Activated CD4-positive, alpha-beta memory T cell treated with anti-CD3 and anti-CD28 coated beads, Interleukin-2, amount 10 ng/mL, durations not matched to agents 7 days and 5 days (primary cell): ENCODE results near the gene CTSO. TPM values are rescaled to one million over a fixed set of nuclear protein-coding genes. Genes with fewer than 3 reads are reported as not detected.

Experiments
- CTCF ChIA-PET: fragments of 350-600 bp; sonication (Branson Sonifier 250); formaldehyde crosslinking; loops from one replicate; lab custom pipeline; 2021; ENCODE audit warnings: antibody characterized with exemption, inconsistent platforms; lab: Charles Lee
- POLR2A ChIA-PET: fragments of 350-600 bp; sonication (Branson Sonifier 250); formaldehyde crosslinking; loops from one replicate; lab custom pipeline; 2021; ENCODE audit warnings: antibody characterized with exemption; lab: Charles Lee
- DNase-seq: peaks from one replicate; pipeline ENCODE4 v3.0.0-alpha.2; 2020
- H3K27ac Mint-ChIP-seq: one replicate; pipeline ENCODE4 v1.8.0; 2021; ENCODE audit warnings: mild to moderate bottlenecking, mixed read lengths
- H3K27me3 Mint-ChIP-seq: one replicate; pipeline ENCODE4 v1.8.0; 2021; ENCODE audit warnings: mixed read lengths
- H3K36me3 Mint-ChIP-seq: one replicate; pipeline ENCODE4 v1.8.0; 2021; ENCODE audit warnings: low read depth, mixed read lengths
- H3K4me1 Mint-ChIP-seq: one replicate; pipeline ENCODE4 v1.8.0; 2021; ENCODE audit warnings: mixed read lengths
- H3K4me3 Mint-ChIP-seq: one replicate; pipeline ENCODE4 v1.8.0; 2021; ENCODE audit warnings: mild to moderate bottlenecking, mixed read lengths
- H3K9me3 Mint-ChIP-seq: one replicate; pipeline ENCODE4 v1.8.0; 2021; ENCODE audit warnings: mixed read lengths
- total RNA-seq, 2 experiments: library from RNA; stranded (reverse); gene quantifications; one replicate each; pipeline ENCODE4 v1.2.3, GENCODE V29; 2021

CTSO gene
- total RNA-seq, 2 experiments from 2014 or later, result 5.2 to 5.3 TPM

DNA sequence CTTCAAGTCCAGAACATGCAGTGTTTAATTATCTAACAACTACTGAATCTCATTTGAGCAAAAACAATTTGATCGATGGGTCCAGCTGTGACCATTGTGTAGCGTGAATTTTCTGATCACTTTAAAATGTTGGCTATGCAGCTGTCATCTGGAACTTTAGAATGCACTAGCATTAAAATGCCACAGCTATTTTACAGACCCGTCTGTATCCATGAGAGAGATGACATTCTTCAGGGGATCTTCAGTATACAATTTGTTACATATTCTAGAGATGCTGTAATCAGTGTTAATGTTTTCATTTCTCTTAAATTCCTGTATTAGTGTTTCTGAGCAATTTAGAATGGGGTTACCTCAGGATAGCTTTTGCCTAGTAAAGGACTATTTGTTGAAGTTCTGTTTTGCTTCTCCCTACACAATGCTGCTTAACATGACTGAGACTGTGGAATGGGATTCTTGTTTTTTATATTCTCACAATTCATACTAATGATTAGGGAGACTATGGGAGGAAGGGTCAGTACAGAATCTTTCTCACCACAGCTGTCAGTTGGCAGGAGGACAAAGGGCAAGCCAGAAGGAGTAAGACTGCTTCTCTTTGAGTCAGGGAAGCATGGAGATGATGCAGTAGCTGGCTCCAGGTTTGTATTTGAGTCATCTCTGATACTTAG is 13.2 kb upstream of the CTSO start:
- no peak overlapping the region for H3K4me3 Mint-ChIP-seq
- no peaks in the 10 kb centered on the region for H3K27me3 Mint-ChIP-seq
- H3K36me3 Mint-ChIP-seq, result no peaks in the 10 kb centered on the region
- no peak overlapping the region for H3K27ac Mint-ChIP-seq
- DNase-seq, result no peak
- H3K4me1 Mint-ChIP-seq, result peaks cover 4% of the 10 kb centered on the region
- peaks cover 3% of the 10 kb centered on the region for H3K9me3 Mint-ChIP-seq
- POLR2A ChIA-PET, result no interaction called here
- CTCF ChIA-PET, result interaction anchor here (1.0 kb wide), 1 partner anchor 10 kb away, joined by 3 read pairs; no protein-coding TSS in a partner anchor

DNA sequence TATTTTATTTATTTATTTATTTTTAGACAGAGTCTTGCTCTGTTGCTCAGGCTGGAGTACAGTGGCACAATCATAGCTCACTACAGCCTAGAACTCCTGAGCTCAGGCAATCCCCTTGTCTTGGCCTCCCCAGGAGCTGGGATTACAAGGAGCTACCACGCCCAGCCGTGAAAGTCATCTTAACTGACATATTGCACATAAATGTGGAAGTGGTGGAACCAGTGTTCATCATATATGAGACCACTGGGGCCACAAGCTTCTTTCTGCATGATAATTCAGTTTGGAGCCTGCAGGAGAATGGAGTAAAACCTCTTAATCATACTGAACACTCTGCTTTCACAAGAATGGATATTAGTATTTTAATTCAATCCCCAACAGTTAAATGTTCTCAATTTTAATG is 12.5 kb upstream of the CTSO start:
- Mint-ChIP-seq H3K9me3 (peaks cover 3% of the 10 kb centered on the region), H3K4me3 (no peak overlapping the region), H3K27me3 (no peaks in the 10 kb centered on the region), H3K4me1 (peaks cover 4% of the 10 kb centered on the region), H3K27ac (no peak overlapping the region), H3K36me3 (no peaks in the 10 kb centered on the region)
- ChIA-PET CTCF (interaction anchor here (1.0 kb wide), 1 partner anchor 10 kb away, joined by 3 read pairs; no protein-coding TSS in a partner anchor), POLR2A (no interaction called here)
- DNase-seq, result no peak

DNA sequence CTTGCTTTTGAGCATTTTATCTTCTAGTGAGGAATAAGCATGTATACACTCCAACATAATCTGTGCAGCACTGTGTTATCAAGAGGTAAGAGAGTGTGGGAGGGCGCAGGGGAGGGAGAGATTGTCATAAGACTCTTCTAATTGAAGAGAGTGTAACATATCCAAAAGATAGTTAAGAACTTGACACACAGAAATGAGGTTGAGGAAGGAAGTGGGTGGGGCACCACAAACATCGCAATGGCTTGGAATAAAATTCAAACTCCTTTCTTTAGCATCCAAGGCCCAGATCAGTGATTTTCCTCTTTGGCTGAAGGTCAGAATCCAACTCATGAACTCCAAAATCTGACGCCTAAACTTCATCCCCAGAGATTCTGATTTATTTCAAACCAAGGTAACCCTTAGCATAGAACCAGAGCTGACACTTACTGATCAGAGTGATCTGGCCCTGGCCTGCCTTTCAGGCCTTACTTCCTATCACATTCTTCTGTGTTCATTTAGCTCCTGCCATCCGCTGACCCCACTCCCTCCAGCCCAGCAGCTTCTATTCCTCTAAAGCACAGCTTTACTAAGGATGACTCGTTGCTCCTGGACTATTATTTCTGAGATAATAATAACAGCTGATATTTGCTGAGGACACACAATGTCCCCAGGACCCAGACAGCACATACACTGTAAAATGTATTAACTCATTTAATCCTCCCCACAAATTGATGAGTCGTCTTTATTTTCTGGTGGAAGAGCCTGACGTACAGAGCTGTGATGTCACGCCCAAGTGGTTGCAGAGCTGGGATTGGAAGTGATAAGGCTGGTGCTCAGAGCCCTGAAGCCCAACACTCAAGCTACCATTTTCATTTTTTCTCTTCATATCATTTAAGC is 10.6 kb upstream of the CTSO start:
- Mint-ChIP-seq H3K9me3 (peaks cover 3% of the 10 kb centered on the region), H3K4me1 (peaks cover 4% of the 10 kb centered on the region), H3K36me3 (no peaks in the 10 kb centered on the region), H3K4me3 (no peak overlapping the region), H3K27me3 (peaks cover 1% of the 10 kb centered on the region), H3K27ac (no peak overlapping the region)
- POLR2A ChIA-PET, result interaction anchor here (0.6 kb wide), 1 partner anchor 11 kb away, joined by 3 read pairs; no protein-coding TSS in a partner anchor
- DNase-seq, result no peak
- CTCF ChIA-PET, result interaction anchor here (1.2 kb wide), 1 partner anchor 11 kb away, joined by 3 read pairs; the partner anchor contains the start of gene CTSO

DNA sequence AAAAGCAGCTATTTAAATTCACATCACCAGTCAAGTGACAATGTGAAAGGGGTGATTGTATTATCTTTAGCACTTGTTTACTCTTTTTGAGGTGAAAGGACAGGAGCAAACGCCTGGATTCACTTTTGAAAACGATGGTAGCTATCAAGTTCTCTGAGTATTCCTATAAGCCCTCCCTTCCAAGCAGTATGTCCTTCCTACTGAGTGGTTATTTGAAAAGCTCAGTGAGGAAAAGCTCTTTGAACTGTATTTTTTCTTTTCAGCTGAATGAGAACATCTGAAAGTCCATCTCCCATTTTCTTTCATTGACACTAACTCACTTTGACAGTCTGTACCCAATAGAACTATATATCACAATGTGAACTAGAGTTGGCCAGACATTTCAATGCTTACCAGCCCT is 9.1 kb upstream of the CTSO start:
- POLR2A ChIA-PET, result no interaction called here
- CTCF ChIA-PET, result interaction anchor here (0.9 to 1.0 kb wide), 2 partner anchors 9 to 15 kb away, joined by 3 read pairs; partner anchors contain the start of gene CTSO
- H3K27ac Mint-ChIP-seq, result no peak overlapping the region
- H3K4me1 Mint-ChIP-seq, result peaks cover 4% of the 10 kb centered on the region
- H3K9me3 Mint-ChIP-seq, result no peaks in the 10 kb centered on the region
- DNase-seq, result no peak
- no peaks in the 10 kb centered on the region for H3K36me3 Mint-ChIP-seq
- H3K27me3 Mint-ChIP-seq, result peaks cover 1% of the 10 kb centered on the region
- no peak overlapping the region for H3K4me3 Mint-ChIP-seq

DNA sequence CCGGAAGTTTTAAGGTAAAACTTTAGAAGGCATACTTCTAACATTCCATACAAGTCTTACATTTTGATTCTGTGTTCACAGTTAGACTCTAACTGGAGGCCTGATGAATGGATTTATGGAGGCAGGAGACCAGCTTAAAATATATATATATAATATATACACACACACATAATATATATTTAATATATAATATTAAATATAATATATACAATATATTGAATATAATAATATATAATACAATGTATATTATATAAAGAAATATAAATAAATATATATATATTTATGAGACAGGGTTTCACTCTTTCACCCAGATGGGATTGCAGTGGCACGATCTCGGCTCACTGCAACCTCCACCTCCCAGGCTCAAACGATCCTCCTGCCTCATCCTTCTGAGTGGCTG is 7.9 kb upstream of the CTSO start:
- Mint-ChIP-seq H3K27ac (no peak overlapping the region), H3K27me3 (peaks cover 1% of the 10 kb centered on the region), H3K4me1 (peaks cover 4% of the 10 kb centered on the region), H3K9me3 (no peaks in the 10 kb centered on the region), H3K36me3 (no peaks in the 10 kb centered on the region), H3K4me3 (no peak overlapping the region)
- ChIA-PET CTCF (no interaction called here), POLR2A (no interaction called here)
- DNase-seq, result no peak

DNA sequence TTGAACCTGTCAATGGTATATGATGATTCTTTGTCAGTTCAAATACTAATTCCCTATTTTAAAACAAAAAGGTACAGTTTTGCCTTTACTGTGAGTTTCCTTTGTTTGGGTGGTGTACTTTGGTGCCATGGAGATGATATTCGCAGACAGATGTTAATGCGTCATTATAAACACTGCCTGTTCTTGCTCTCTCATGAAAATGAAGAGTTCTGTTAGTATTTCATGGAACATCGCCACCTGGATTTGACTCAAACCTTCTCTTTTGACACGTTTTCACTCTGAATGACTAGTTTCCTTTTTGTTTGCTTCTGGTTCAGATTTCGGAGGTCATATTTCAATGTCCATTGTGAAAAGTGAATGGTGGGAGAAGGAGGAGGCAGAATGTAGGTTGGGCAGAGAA is 6.9 kb upstream of the CTSO start:
- POLR2A ChIA-PET, result no interaction called here
- Mint-ChIP-seq H3K4me1 (peaks cover 4% of the 10 kb centered on the region), H3K9me3 (no peaks in the 10 kb centered on the region)

DNA sequence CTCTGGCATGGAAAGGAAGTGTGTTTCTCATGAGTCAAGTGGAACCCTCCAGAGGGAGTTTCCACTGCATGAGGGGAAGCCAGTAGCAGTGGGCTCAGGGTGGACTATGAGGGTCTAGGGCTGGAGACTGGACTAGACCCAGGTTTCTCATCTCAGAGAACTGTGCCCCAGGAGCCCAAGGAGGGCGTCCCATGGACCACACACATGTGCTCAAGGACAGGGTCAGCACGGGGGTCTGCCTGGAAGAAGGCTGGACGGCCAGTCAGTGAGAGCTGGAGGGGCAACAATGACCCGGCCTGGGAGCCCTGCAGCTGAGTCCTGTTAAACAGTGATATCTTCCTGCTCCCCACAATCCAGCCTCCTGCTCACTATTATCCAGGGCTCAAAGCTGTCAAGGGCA is 5.8 kb upstream of the CTSO start:
- Mint-ChIP-seq H3K27me3 (peaks cover 5% of the 10 kb centered on the region), H3K27ac (no peak overlapping the region), H3K9me3 (no peaks in the 10 kb centered on the region), H3K4me3 (no peak overlapping the region), H3K36me3 (no peaks in the 10 kb centered on the region), H3K4me1 (peaks cover 4% of the 10 kb centered on the region)
- ChIA-PET CTCF (no interaction called here), POLR2A (no interaction called here)
- DNase-seq, result no peak

More for the DNA sequence above, 6.9 kb upstream of the CTSO start:
- Mint-ChIP-seq H3K27ac (no peak overlapping the region), H3K4me3 (no peak overlapping the region), H3K36me3 (no peaks in the 10 kb centered on the region), H3K27me3 (peaks cover 5% of the 10 kb centered on the region)
- no peak for DNase-seq
- CTCF ChIA-PET, result no interaction called here

DNA sequence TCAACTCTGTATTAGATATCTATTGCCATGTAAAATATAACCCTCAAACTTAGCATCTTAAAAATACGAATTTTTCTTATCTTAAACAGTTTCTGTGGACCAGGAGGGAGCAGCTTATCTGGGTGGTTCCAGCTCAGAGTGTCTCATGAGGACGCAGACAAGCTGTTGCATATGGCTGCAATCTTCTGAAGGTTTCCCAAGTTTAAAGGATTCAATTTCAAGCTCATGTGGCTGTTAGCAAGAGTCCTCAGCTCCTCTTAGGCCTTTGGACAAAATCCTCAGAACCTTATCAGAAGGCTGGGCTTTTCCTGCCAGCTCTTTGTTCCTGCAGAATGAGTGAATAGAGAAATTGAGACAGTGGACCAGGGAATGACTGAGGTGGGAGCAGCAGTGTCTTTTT is 2.8 kb upstream of the CTSO start:
- no peaks in the 10 kb centered on the region for H3K9me3 Mint-ChIP-seq
- ChIA-PET POLR2A (no interaction called here), CTCF (no interaction called here)
- no peaks in the 10 kb centered on the region for H3K36me3 Mint-ChIP-seq
- no peak overlapping the region for H3K27ac Mint-ChIP-seq
- peaks cover 15% of the 10 kb centered on the region for H3K4me1 Mint-ChIP-seq
- H3K4me3 Mint-ChIP-seq, result no peak overlapping the region
- no peak for DNase-seq
- peaks cover 5% of the 10 kb centered on the region for H3K27me3 Mint-ChIP-seq

DNA sequence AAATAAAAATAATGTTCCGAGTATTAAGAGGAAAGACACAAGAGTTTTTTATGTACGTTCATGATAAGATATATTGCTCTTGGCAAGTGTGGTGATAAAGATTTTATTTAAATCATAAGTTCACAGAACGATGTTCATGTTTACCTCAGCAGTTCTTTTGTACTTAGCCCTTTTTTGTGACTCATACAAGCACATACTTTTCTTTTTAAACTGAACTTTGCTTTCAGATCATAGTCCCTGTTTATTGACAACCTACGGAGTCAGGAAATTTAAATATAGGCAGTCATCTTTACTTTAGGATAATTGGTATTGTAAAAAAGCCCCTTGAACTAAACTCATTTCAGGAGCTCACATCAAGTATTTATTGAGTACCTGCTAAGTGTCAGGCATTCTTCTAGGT is 1.3 kb upstream of the CTSO start:
- Mint-ChIP-seq H3K36me3 (no peaks in the 10 kb centered on the region), H3K4me1 (peaks cover 15% of the 10 kb centered on the region), H3K9me3 (no peaks in the 10 kb centered on the region), H3K27ac (no peak overlapping the region), H3K27me3 (peaks cover 4% of the 10 kb centered on the region), H3K4me3 (no peak overlapping the region)
- ChIA-PET POLR2A (no interaction called here), CTCF (no interaction called here)
- no peak for DNase-seq

DNA sequence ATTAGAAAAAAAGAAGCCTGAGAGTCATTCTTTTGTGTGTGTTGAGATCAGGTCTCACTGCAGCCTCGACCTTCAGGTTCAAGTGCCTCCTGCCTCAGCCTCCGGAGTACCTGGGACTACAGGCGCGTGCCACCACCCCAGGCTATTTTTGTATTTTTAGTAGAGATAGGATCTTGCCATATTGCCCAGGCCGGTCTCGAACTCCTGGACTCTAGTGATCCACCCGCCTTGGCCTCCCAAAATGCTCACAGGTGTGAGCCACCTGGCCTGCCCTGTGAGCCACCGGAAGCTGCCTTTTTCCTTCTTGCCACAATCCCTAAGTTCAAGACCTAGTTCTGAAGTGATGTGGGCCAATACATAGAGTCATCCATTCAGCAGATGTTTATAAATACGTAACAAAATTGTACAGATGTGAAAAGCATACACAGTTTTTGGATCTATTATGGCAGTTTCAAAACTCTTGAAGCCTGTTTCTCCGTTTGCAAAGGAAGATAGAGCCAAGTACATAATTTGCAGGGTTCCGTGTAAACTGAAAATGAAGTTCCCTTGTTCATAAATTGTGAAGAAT is 536 bp upstream of the CTSO start:
- ChIA-PET CTCF (interaction anchor here (0.9 to 2.4 kb wide), 9 partner anchors 9 to 1404 kb away, joined by 3 to 21 read pairs (median 3); partner anchors contain the start of gene PLRG1), POLR2A (interaction anchor here (0.6 to 1.6 kb wide), 3 partner anchors 10 to 1404 kb away, joined by 3 to 9 read pairs (median 3); partner anchors contain the start of gene PLRG1)

DNA sequence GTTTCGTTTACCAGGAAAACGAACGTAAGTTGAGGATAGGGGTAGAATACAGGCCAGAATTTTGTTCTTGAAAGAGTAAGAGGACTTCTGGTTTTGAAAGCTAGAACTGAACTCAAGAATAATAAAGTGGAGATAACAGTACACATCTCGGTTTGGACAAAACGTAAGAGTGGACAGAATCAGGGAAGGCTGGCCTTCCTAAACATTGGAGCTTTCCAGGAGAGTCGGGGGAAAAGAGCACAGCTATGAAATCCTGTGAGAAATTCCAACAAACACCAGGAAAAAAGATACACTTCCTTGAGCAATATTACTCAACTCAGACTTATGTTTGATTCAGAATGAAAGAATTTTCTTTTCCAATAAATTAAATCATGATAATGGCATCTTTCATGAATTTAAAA is 1.2 kb downstream of the CTSO start:
- H3K27me3 Mint-ChIP-seq, result peaks cover 4% of the 10 kb centered on the region
- no peak overlapping the region for H3K27ac Mint-ChIP-seq
- H3K36me3 Mint-ChIP-seq, result no peaks in the 10 kb centered on the region
- no peaks in the 10 kb centered on the region for H3K9me3 Mint-ChIP-seq
- peaks cover 15% of the 10 kb centered on the region for H3K4me1 Mint-ChIP-seq
- DNase-seq, result no peak
- ChIA-PET CTCF (interaction anchor here (0.5 to 2.4 kb wide), 5 partner anchors 9 to 1403 kb away, joined by 3 to 21 read pairs (median 4); partner anchors contain the start of gene PLRG1), POLR2A (interaction anchor here (0.9 to 1.6 kb wide), 2 partner anchors 42 to 1402 kb away, joined by 3 to 9 read pairs; partner anchors contain the start of gene PLRG1)
- H3K4me3 Mint-ChIP-seq, result no peak overlapping the region

More for the DNA sequence above, 536 bp upstream of the CTSO start:
- H3K36me3 Mint-ChIP-seq, result no peaks in the 10 kb centered on the region
- H3K27me3 Mint-ChIP-seq, result peaks cover 4% of the 10 kb centered on the region
- peaks cover 15% of the 10 kb centered on the region for H3K4me1 Mint-ChIP-seq
- DNase-seq, result no peak
- H3K4me3 Mint-ChIP-seq, result peak overlapping the region; percentile 91
- no peaks in the 10 kb centered on the region for H3K9me3 Mint-ChIP-seq
- peak overlapping the region; percentile 93 for H3K27ac Mint-ChIP-seq

DNA sequence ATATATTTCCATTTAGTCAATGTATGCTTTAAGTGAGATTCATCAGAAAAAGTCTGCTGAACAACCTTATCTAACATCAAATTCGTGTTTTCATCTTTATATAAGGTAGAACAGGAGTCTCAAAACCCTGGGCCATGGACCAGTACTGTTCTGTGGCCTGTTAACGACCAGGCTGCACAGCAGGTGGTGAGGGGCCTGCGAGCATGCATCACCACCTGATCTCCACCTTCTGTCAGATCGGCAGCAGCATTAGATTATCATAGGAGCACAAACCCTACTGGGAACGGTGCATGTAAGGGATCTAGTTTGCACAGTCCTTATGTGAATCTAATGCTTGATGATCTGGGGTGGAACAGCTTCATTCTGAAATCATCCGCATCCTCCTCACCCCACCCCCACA is 3.2 kb downstream of the CTSO start:
- Mint-ChIP-seq H3K9me3 (no peaks in the 10 kb centered on the region), H3K36me3 (no peaks in the 10 kb centered on the region), H3K27me3 (no peaks in the 10 kb centered on the region), H3K4me1 (peaks cover 15% of the 10 kb centered on the region), H3K27ac (no peak overlapping the region), H3K4me3 (no peak overlapping the region)
- CTCF ChIA-PET, result no interaction called here
- POLR2A ChIA-PET, result no interaction called here
- no peak for DNase-seq

DNA sequence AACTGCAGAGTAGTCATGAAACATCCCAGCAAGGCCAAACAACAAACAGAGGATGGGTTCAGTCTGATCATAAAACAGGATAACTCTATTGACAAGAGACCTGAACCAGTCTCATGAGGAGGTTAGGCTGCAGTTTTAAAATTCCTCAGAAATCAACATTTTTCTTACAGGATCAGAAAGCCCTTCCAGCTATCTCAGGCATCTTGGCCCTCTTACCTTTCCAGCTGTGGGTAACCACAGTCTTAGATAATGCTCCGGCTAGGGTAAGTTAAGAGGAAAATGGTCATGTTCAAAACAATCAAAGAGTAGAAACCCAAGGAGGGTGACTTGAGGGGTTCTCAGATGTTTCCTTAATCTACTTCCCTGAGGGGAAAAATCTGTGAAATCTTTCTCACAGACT is 5.1 kb downstream of the CTSO start:
- H3K4me3 Mint-ChIP-seq, result no peak overlapping the region
- H3K9me3 Mint-ChIP-seq, result no peaks in the 10 kb centered on the region
- CTCF ChIA-PET, result no interaction called here
- H3K27ac Mint-ChIP-seq, result no peak overlapping the region
- no peaks in the 10 kb centered on the region for H3K27me3 Mint-ChIP-seq
- H3K4me1 Mint-ChIP-seq, result peaks cover 8% of the 10 kb centered on the region
- DNase-seq, result no peak
- POLR2A ChIA-PET, result no interaction called here
- H3K36me3 Mint-ChIP-seq, result no peaks in the 10 kb centered on the region
